Dendritic cell treated with granulocyte-macrophage colony-stimulating factor and Interleukin-4, amounts not matched to agents 40 ng/mL and 50 ng/mL, for 4 days (primary cell): Measurements from ENCODE around the gene WDFY1.

ENCODE experiments used
- H3K27ac Mint-ChIP-seq: one replicate; pipeline ENCODE4 v1.8.0; 2022; ENCODE audit warnings: mild to moderate bottlenecking, mixed read lengths
- H3K27me3 Mint-ChIP-seq: one replicate; pipeline ENCODE4 v1.8.0; 2022; ENCODE audit warnings: mild to moderate bottlenecking, mixed read lengths
- H3K36me3 Mint-ChIP-seq: one replicate; pipeline ENCODE4 v1.8.0; 2022; ENCODE audit warnings: low read depth, mixed read lengths
- H3K4me1 Mint-ChIP-seq: one replicate; pipeline ENCODE4 v1.8.0; 2022; ENCODE audit warnings: low read depth, mixed read lengths
- H3K4me3 Mint-ChIP-seq: one replicate; pipeline ENCODE4 v1.8.0; 2022; ENCODE audit warnings: mild to moderate bottlenecking, moderate library complexity, mixed read lengths
- H3K9me3 Mint-ChIP-seq: one replicate; pipeline ENCODE4 v1.8.0; 2022; ENCODE audit warnings: mixed read lengths
- intact Hi-C: fragments of 100-400 bp; cut with micrococcal nuclease; formaldehyde crosslinking; loops from one replicate; pipeline ENCODE4 v1.15.0; 2022

WDFY1 gene

DNA sequence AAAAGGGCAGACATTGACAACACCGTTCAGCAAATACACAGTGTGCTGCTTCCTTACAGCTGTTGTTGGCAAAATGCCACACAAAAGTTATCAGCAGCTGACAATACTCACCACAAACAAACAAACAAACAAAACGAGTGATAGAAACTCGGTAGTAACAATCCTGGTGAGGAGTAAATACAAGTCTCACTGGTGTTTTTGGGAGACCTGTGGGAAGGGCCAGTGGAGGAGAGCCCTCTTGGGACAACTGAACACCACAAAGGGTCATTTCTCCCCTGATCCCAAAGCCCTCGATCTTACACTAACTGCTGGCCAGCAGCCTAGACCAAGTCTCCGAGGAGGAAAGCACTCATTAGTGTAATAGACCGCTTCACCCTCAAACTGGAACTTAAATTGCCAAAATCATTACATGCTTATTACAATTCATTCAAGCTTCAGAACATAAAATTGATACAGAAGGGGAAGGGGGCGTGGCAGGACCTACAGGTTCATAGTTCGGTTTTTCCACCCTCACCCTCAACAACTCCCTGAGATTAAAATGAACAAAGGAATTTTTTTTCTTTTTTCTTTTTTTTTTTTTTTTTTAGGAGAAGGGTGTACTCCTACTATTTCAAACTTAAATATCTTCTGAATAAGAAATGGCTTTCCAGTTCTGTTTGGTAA, 112.8 kb downstream of the WDFY1 start:
- no peaks in the 10 kb centered on the region for H3K9me3 Mint-ChIP-seq
- peaks cover 16% of the 10 kb centered on the region for H3K4me1 Mint-ChIP-seq
- H3K4me3 Mint-ChIP-seq, result no peak overlapping the region
- no peaks in the 10 kb centered on the region for H3K36me3 Mint-ChIP-seq
- no peak overlapping the region for H3K27ac Mint-ChIP-seq
- intact Hi-C loops, result no loop called here
- peaks cover 7% of the 10 kb centered on the region for H3K27me3 Mint-ChIP-seq

- H3K27me3 Mint-ChIP-seq, result no peaks in the 10 kb centered on the region
- H3K27ac Mint-ChIP-seq, result no peak overlapping the region
- H3K4me1 Mint-ChIP-seq, result no peaks in the 10 kb centered on the region
- no peak overlapping the region for H3K4me3 Mint-ChIP-seq
- no peaks in the 10 kb centered on the region for H3K36me3 Mint-ChIP-seq
- intact Hi-C loops, result no loop called here
- no peaks in the 10 kb centered on the region for H3K9me3 Mint-ChIP-seq
Measured at GRCh38 chr2:223829128-223829527, 116.0 kb downstream of the WDFY1 start.

- no peaks in the 10 kb centered on the region for H3K27me3 Mint-ChIP-seq
- no peak overlapping the region for H3K4me3 Mint-ChIP-seq
- no peaks in the 10 kb centered on the region for H3K9me3 Mint-ChIP-seq
- H3K36me3 Mint-ChIP-seq, result no peaks in the 10 kb centered on the region
- intact Hi-C loops, result no loop called here
- H3K4me1 Mint-ChIP-seq, result no peaks in the 10 kb centered on the region
- H3K27ac Mint-ChIP-seq, result no peak overlapping the region
Measured at GRCh38 chr2:223828314-223828713, 116.8 kb downstream of the WDFY1 start.

DNA sequence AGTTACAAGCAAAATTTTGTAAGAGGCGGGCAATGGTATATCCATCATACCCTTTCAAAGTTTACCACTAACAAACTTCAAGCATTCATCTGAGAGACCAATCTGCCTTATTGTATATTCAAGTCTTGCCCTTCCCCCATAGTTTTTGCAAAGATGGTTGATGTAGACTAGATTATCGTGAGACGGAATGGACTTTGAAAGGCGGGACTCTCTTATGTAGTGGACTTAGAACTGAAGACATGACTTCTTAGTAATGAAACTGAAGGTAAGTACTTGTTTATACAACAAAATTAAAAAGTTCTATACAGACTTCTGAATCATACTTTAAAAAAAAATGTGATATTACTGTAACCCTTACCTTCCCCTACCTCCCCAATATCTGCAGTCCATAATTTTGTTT, 118.1 kb downstream of the WDFY1 start:
- no peaks in the 10 kb centered on the region for H3K27me3 Mint-ChIP-seq
- H3K4me1 Mint-ChIP-seq, result no peaks in the 10 kb centered on the region
- no peak overlapping the region for H3K27ac Mint-ChIP-seq
- intact Hi-C loops, result no loop called here
- H3K4me3 Mint-ChIP-seq, result no peak overlapping the region
- no peaks in the 10 kb centered on the region for H3K36me3 Mint-ChIP-seq
- no peaks in the 10 kb centered on the region for H3K9me3 Mint-ChIP-seq
